NB4 (cell line): ENCODE results near the gene SCN8A.

Experiments
- MYC ChIP-seq: IDR thresholded peaks from 2 replicates; pipeline ENCODE4 v1.6.1; 2011; ENCODE audit warnings: low read depth, low read length
- POLR2A ChIP-seq: IDR thresholded peaks from 2 replicates; pipeline ENCODE4 v1.6.1; 2011; ENCODE audit warnings: mild to moderate bottlenecking; ENCODE audit not compliant: insufficient read length; ENCODE audit errors: extremely low read depth
- TF ChIP-seq, protein P1 (sequence below): IDR thresholded peaks from one replicate; pipeline ENCODE4 v1.5.1; 2012; ENCODE audit warnings: low read depth, low read length
- TF ChIP-seq, protein P2 (sequence below): IDR thresholded peaks from 2 replicates; pipeline ENCODE4 v1.6.1; 2011; ENCODE audit warnings: low read depth, low read length

DNA sequence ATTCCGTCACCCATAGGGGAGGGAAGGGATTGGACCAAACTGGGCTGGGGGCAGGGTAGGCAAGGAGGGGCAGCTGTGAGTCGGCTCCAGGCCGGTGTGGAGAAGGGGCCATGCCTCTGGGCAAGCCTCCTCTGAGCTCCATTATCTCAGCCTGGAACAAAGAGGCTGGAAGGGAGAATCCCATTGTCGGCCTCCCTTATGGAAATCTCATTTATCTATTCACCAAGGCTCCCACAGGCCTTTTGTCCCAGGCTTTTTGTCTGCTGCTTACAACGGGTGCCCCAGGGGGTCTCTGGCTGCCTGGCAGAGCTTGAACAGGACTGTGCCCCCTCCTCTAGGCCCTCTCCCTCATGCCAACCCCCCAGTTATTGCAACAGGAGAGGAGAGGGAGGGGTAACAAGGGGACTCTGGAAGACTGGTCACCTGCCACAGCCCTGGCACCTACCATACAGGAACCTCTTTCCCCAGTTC, 238.0 kb downstream of the SCN8A start:
- TF ChIP-seq, protein P1, sequence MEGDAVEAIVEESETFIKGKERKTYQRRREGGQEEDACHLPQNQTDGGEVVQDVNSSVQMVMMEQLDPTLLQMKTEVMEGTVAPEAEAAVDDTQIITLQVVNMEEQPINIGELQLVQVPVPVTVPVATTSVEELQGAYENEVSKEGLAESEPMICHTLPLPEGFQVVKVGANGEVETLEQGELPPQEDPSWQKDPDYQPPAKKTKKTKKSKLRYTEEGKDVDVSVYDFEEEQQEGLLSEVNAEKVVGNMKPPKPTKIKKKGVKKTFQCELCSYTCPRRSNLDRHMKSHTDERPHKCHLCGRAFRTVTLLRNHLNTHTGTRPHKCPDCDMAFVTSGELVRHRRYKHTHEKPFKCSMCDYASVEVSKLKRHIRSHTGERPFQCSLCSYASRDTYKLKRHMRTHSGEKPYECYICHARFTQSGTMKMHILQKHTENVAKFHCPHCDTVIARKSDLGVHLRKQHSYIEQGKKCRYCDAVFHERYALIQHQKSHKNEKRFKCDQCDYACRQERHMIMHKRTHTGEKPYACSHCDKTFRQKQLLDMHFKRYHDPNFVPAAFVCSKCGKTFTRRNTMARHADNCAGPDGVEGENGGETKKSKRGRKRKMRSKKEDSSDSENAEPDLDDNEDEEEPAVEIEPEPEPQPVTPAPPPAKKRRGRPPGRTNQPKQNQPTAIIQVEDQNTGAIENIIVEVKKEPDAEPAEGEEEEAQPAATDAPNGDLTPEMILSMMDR: no peak
- TF ChIP-seq POLR2A (no peak), MYC (no peak)
- TF ChIP-seq, protein P2, sequence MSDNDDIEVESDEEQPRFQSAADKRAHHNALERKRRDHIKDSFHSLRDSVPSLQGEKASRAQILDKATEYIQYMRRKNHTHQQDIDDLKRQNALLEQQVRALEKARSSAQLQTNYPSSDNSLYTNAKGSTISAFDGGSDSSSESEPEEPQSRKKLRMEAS: no peak
